GM12874 (cell line): Measurements from ENCODE around the gene LINGO1.

Source experiments
- CTCF ChIP-seq: IDR thresholded peaks from 2 replicates; pipeline ENCODE4 v1.5.1; 2011; ENCODE audit warnings: low read depth, mild to moderate bottlenecking, control low read depth, low read length, moderate library complexity; ENCODE audit not compliant: insufficient read depth

The LINGO1 gene

DNA sequence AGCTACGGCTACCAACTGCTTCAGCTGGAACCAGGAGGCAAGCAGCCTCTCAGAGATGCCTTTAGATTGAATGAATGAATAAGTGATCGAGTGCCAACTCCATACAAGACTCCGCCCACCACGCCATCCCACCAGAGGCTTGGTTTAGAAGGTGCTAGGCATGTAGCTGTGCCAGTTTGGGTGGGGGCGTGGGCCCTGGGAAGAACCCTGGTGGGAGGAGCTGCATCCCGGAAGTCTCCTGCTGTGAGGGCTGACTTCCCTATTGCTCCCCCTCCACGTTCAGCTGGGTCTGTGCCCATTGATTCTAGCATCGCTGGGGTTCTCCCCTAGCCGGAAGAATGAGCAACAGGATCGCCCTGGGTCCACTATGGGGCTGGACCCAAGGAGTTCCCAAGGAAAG is 20.9 kb downstream of the LINGO1 start:
- no peak for TF ChIP-seq CTCF

DNA sequence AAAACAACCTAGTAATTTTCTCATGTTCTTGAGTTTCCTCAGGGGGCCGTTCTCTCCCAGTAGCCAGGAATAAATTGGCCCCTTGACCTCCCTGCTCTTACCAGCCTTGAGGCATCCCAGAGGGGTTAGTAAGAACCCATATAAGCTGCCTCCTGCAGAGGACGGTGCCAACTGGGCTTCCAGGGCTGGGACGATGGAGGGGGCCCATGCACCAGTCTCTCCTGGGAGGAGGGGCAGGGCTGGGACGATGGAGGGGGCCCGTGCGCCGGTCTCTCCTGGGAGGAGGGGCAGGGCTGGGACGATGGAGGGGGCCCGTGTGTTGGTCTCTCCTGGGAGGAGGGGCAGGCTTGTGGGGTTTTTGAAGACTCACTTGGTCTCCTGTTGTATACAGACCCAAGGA is 22.0 kb downstream of the LINGO1 start:
- no peak for TF ChIP-seq CTCF

DNA sequence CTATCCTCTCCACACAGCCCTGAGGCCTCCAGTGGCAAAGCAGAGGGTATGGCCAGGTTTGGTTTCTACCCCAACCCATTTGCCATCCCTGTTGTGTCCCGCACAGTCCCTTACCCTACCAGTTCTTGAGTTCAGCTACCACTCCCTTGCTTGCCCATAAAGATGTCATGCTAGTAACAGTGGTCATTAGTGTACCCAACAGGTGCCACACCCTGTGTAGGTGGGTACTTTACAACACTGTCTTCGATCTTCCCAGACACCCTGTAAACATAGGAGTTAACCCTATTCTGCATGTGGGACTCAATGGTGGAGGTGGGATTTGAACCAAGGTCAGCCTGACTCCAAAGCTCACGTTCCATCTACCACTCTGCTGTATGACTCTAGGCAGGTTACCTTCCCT is 23.2 kb downstream of the LINGO1 start:
- TF ChIP-seq CTCF: no peak

DNA sequence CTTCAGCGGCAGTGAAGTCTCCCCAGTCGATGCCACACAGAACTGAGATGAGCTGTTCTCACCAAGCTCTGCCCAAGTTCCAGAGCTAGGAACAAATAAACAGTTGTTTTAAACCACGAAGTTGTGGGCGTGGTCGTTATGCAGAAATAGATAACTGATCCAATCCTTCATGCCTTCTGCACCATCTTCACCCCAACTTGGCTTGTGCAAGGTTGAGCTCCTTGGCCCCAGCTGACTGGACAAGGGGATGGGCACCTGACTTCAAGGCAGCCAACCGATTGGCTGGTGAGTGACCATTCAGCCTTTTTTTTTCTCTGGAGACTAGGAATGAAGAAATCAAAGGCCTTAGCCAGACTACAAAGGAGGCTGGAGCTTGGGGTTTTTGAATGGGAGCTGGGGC is 23.9 kb downstream of the LINGO1 start:
- no peak for TF ChIP-seq CTCF

GRCh38 chr15:77607894-77608261 is 24.8 kb downstream of the LINGO1 start:
- TF ChIP-seq CTCF: no peak

DNA sequence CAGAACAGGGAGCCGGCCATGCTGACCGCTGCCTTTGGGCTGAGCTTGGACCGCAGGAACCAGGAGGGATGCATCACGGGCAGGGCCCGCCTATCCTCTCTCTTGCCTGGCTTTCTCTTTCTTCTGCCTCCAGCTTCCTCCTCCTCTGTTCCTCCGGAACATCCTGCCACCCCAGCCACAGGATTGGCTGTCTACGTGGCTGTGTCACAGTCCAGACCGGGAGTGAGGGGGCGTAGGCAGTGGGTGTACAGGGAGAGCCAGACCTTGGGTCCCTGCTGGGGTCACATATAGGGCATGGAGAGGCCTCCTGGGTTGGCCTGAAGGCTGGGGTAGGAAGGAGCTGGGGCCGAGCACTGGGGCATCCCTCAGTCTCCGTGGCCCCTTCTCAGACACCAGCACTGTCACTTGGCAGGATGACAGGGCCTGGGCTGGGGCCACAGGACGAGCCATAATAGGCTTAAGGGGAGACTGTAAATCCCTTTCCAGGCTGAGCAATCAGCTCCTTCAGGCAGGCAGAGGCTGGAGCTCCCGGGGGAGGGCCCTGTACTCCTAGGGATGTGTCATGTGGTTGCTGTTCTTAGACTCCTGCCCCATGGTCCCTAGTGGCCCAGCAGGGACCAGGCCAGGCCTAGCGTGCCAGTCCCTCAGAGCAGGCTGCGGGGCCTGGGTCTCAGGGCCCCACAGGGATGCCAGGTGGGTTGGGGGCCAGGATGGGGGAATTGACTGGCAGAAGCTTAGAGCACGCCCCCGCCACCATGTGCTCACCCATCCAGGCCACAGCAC is 25.4 kb downstream of the LINGO1 start:
- no peak for TF ChIP-seq CTCF

DNA sequence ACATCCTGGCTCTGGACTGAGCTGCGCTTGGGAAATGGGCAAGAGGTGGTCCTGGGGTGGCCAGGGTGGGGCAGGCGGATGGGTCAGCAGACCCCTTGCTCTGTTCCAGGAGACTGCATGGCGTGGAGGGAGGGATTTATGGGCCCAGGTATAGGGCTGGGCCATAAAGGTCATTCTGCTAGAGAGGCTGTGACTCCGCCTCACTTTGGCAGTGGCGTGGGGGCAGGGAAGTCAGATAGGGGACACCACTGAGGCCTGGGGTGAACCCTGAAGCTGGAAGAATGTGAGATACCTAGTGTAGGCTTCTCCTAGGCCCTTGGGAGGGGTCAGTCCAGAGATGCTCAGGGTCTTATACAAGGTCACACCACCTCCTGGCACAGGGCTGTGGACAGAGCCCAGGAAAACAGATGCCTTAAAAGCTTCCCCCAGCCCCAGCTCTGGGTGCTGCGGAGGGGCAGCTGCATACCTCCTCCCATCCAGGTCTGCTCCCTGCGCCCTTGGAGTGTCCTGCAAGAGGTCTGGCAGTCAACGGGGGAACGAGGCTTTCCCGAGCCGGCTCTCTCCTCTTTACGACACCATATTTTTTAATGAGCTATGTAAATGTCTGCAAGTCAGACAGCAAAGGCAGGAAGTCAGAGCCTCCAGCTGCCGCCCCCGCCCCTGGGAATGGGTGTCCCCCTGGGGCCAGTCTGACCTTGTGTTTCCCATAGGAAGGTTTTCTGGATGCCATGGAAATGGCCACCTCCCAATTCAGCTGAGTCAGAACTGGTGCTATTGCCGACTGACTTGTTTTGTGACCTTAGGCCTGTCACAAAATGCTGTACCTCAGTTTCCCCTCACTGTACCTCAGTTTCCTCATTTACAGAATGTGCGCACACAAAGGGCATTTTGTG is 26.3 kb downstream of the LINGO1 start:
- TF ChIP-seq CTCF: no peak
